Endothelial cell of umbilical vein (primary cell): ENCODE measurements around the gene TLR4. TPM values are rescaled to one million over a fixed set of nuclear protein-coding genes. Genes with fewer than 3 reads are reported as not detected.

Source experiments
- BruUV-seq: library from RNA; stranded (reverse); fragments of 400-500 nt; replicated peaks from 2 replicates; lab custom pipeline; 2021; lab: Mats Ljungman, UMichigan
- CTCF ChIA-PET: fragments of 300-600, 350-600 bp; sonication (Branson Sonifier 250); formaldehyde crosslinking; loops from one replicate; lab custom pipeline; 2021; ENCODE audit warnings: antibody characterized with exemption, inconsistent platforms; lab: Charles Lee
- POLR2A ChIA-PET: fragments of 300-600, 350-600 bp; sonication (Branson Sonifier 250); formaldehyde crosslinking; loops from one replicate; lab custom pipeline; 2021; ENCODE audit warnings: antibody characterized with exemption, inconsistent platforms; lab: Charles Lee
- DNase-seq: peaks from one replicate; pipeline ENCODE4 v3.0.0-alpha.2; 2011; ENCODE audit warnings: low read depth, low spot score
- FAIRE-seq: peaks from 2 replicates; lab custom pipeline; 2011; peaks lifted over from hg19 to GRCh38; lab: Jason Lieb, UNC
- H2AFZ ChIP-seq: 2 replicates; pipeline ENCODE4 v1.6.0; 2012; ENCODE audit warnings: low read depth, low read length, control low read depth, inconsistent platforms
- H3K27ac ChIP-seq: 2 replicates; pipeline ENCODE4 v1.5.1; 2011; ENCODE audit warnings: low read depth, mild to moderate bottlenecking, control low read depth, low read length, moderate library complexity; ENCODE audit not compliant: insufficient read depth
- H3K27me3 ChIP-seq, 2 experiments: 2 replicates each; pipeline versions ENCODE4 v1.6.0 to v1.6.1; 2011; ENCODE audit warnings: low read length in 2 of 2, mixed read lengths in 1 of 2; ENCODE audit not compliant: control insufficient read depth in 2 of 2, insufficient read depth in 2 of 2
- H3K36me3 ChIP-seq, 2 experiments: 2 replicates in 1 of 2; 3 replicates in 1 of 2; pipeline ENCODE4 v1.5.1; 2011; ENCODE audit warnings: low read length in 2 of 2, mild to moderate bottlenecking in 1 of 2, moderate library complexity in 1 of 2; ENCODE audit not compliant: control insufficient read depth in 2 of 2, insufficient read depth in 2 of 2; ENCODE audit errors: extremely low read depth in 1 of 2
- H3K4me1 ChIP-seq: 3 replicates; pipeline ENCODE4 v1.5.1; 2011; ENCODE audit warnings: mild to moderate bottlenecking, low read length; ENCODE audit not compliant: control insufficient read depth, insufficient read depth; ENCODE audit errors: extremely low read depth
- H3K4me2 ChIP-seq: 2 replicates; pipeline ENCODE4 v1.6.1; 2011; ENCODE audit warnings: low read length, control low read depth, mixed read lengths; ENCODE audit not compliant: insufficient read depth
- H3K4me3 ChIP-seq, 3 experiments: fragments of 200-600 bp in 1 of 3; sonication (generic), shearing (Covaris generic) in 1 of 3; replicated peaks in 1 of 3; 2 replicates each; pipeline ENCODE4 v1.5.1; 2011 to 2016; ENCODE audit warnings: control low read depth in 3 of 3, low read length in 3 of 3, mild to moderate bottlenecking in 2 of 3, inconsistent platforms in 1 of 3, low read depth in 1 of 3, moderate library complexity in 1 of 3; ENCODE audit not compliant: insufficient read depth in 1 of 3
- H3K79me2 ChIP-seq: 2 replicates; pipeline ENCODE4 v1.6.0; 2012; ENCODE audit warnings: low read length, inconsistent platforms; ENCODE audit not compliant: control insufficient read depth, insufficient read depth
- H3K9ac ChIP-seq: replicated peaks from 2 replicates; pipeline ENCODE3; 2011; ENCODE audit warnings: low read length, control low read depth; ENCODE audit not compliant: insufficient read depth; ENCODE audit errors: extremely low read depth
- H3K9me1 ChIP-seq: replicated peaks from 3 replicates; pipeline ENCODE4 v1.6.0; 2011; ENCODE audit warnings: mild to moderate bottlenecking, low read length; ENCODE audit not compliant: control insufficient read depth, insufficient read depth; ENCODE audit errors: extremely low read depth
- H3K9me3 ChIP-seq: replicated peaks from 2 replicates; pipeline ENCODE4 v1.5.1; 2012; ENCODE audit warnings: low read length, inconsistent platforms; ENCODE audit not compliant: control insufficient read depth, insufficient read depth
- H4K20me1 ChIP-seq: replicated peaks from 2 replicates; pipeline ENCODE3; 2011; ENCODE audit warnings: mild to moderate bottlenecking, low read length; ENCODE audit not compliant: control insufficient read depth, insufficient read depth; ENCODE audit errors: extremely low read depth
- FOS ChIP-seq: IDR thresholded peaks from 2 replicates; pipeline ENCODE4 v1.6.1; 2011; ENCODE audit warnings: mild to moderate bottlenecking, low read length, moderate library complexity, borderline replicate concordance; ENCODE audit not compliant: insufficient read depth
- JUN ChIP-seq: IDR thresholded peaks from 2 replicates; pipeline ENCODE4 v1.6.1; 2011; ENCODE audit warnings: borderline replicate concordance, low read depth; ENCODE audit not compliant: insufficient read length, insufficient read depth
- POLR2AphosphoS5 ChIP-seq: IDR thresholded peaks from 2 replicates; pipeline ENCODE4 v1.6.1; 2012; ENCODE audit warnings: low read depth, mild to moderate bottlenecking, control low read depth, low read length, moderate library complexity; ENCODE audit not compliant: insufficient read depth
- dilution Hi-C: fragments of 300-500 bp; cut with MboI; formaldehyde crosslinking; loops from one replicate; pipeline ENCODE4 v1.15.0; 2019; ENCODE audit warnings: low sequenced_read_pairs; ENCODE audit not compliant: extremely low pct_ligation_motif_present
- intact Hi-C: fragments of 100-400 bp; cut with micrococcal nuclease; formaldehyde crosslinking; loops from one replicate; pipeline ENCODE4 v1.10.0; 2022
- polyA plus RNA-seq, 4 experiments: library from polyadenylated mRNA; depleted of rRNA in 3 of 4; stranded (reverse) in 3 of 4; unstranded in 1 of 4; fragments of >200 nt; gene quantifications; 2 replicates each; pipeline versions ENCODE4 v1.2.1 to v1.2.3, GENCODE V29; 2011 to 2012; ENCODE audit warnings: missing spikeins in 1 of 4
- total RNA-seq: library from RNA; stranded (reverse); gene quantifications from 2 replicates; pipeline ENCODE4 v1.2.3, GENCODE V29; 2021
- TF ChIP-seq, protein P1 (sequence below), 2 donors: IDR thresholded peaks; 1 replicate in 1 of 2; 2 replicates in 1 of 2; pipeline ENCODE4 v1.5.1; 2011; ENCODE audit warnings: low read length in 2 of 2, mild to moderate bottlenecking in 2 of 2, moderate library complexity in 2 of 2, control low read depth in 1 of 2, inconsistent platforms in 1 of 2, low read depth in 1 of 2; ENCODE audit not compliant: insufficient read depth in 1 of 2; ENCODE audit errors: extremely low read depth in 1 of 2

Gene TLR4
- total and polyA plus RNA-seq, 2 donors (not counting 3 experiments of a cell fraction or from before 2014, with no cell fraction given): 18.2 to 38.6 TPM

- Histone ChIP-seq H2AFZ (no peak overlapping the region), H4K20me1 (no peaks in the 10 kb centered on the region), H3K9me3 (no peaks in the 10 kb centered on the region), H3K4me3 (no peak overlapping the region), H3K9ac (no peak overlapping the region), H3K27ac (no peak overlapping the region), H3K4me2 (no peak overlapping the region), H3K79me2 (no peaks in the 10 kb centered on the region), H3K4me1 (no peaks in the 10 kb centered on the region), H3K27me3 (no peaks in the 10 kb centered on the region), H3K36me3 (no peaks in the 10 kb centered on the region), H3K9me1 (no peaks in the 10 kb centered on the region)
- POLR2A ChIA-PET: no interaction called here
- intact Hi-C loops: no loop called here
- DNase-seq (no peak), FAIRE-seq (no peak)
- BruUV-seq: no TSS peak
- dilution Hi-C loops: no loop called here
- TF ChIP-seq FOS (no peak), POLR2AphosphoS5 (no peak), JUN (no peak)
- TF ChIP-seq, protein P1, sequence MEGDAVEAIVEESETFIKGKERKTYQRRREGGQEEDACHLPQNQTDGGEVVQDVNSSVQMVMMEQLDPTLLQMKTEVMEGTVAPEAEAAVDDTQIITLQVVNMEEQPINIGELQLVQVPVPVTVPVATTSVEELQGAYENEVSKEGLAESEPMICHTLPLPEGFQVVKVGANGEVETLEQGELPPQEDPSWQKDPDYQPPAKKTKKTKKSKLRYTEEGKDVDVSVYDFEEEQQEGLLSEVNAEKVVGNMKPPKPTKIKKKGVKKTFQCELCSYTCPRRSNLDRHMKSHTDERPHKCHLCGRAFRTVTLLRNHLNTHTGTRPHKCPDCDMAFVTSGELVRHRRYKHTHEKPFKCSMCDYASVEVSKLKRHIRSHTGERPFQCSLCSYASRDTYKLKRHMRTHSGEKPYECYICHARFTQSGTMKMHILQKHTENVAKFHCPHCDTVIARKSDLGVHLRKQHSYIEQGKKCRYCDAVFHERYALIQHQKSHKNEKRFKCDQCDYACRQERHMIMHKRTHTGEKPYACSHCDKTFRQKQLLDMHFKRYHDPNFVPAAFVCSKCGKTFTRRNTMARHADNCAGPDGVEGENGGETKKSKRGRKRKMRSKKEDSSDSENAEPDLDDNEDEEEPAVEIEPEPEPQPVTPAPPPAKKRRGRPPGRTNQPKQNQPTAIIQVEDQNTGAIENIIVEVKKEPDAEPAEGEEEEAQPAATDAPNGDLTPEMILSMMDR (IDR thresholded peaks at IDR 0.05; ENCODE audit: extremely low read depth in 1 of 2, insufficient read depth in 1 of 2, low read depth in 1 of 2, low read length in 2 of 2): no peak
- CTCF ChIA-PET: no interaction called here
These were observed 29.9 kb downstream of the TLR4 start for GRCh38 chr9:117734082-117734481.
